CD8-positive, alpha-beta memory T cell (primary cell): Measurements from ENCODE around the gene CD47. TPM values are rescaled to one million over a fixed set of nuclear protein-coding genes. Genes with fewer than 3 reads are reported as not detected.

Experiments used
- CTCF ChIA-PET: fragments of 350-600 bp; sonication (Branson Sonifier 250); formaldehyde crosslinking; loops from one replicate; lab custom pipeline; 2021; ENCODE audit warnings: antibody characterized with exemption; lab: Charles Lee
- POLR2A ChIA-PET: fragments of 350-600 bp; sonication (Branson Sonifier 250); formaldehyde crosslinking; loops from one replicate; lab custom pipeline; 2021; ENCODE audit warnings: antibody characterized with exemption; lab: Charles Lee
- DNase-seq, 5 donors: peaks; one replicate each; pipeline versions ENCODE4 v3.0.0 to v3.0.0-alpha.2; 2020 to 2022; ENCODE audit warnings: mixed read lengths in 1 of 5
- H3K27ac ChIP-seq: one replicate; pipeline ENCODE4 v1.7.0; 2013; ENCODE audit warnings: low read depth, mild to moderate bottlenecking, low read length, moderate library complexity
- H3K27me3 ChIP-seq: 2 replicates; pipeline ENCODE4 v1.7.0; 2013; ENCODE audit warnings: low read length, mild to moderate bottlenecking; ENCODE audit not compliant: insufficient read depth, poor library complexity, severe bottlenecking
- H3K36me3 ChIP-seq: 2 replicates; pipeline ENCODE4 v1.7.0; 2013; ENCODE audit warnings: mild to moderate bottlenecking, low read length, moderate library complexity; ENCODE audit not compliant: insufficient read depth
- H3K4me1 ChIP-seq: 2 replicates; pipeline ENCODE4 v1.7.0; 2013; ENCODE audit warnings: mild to moderate bottlenecking, low read length, moderate library complexity; ENCODE audit not compliant: insufficient read depth
- H3K4me3 ChIP-seq: 2 replicates; pipeline ENCODE4 v1.7.0; 2013; ENCODE audit warnings: mild to moderate bottlenecking, low read length
- H3K9me3 ChIP-seq: 2 replicates; pipeline ENCODE4 v1.7.0; 2013; ENCODE audit warnings: mild to moderate bottlenecking, low read length
- H3K27ac Mint-ChIP-seq, 8 donors: one replicate each; pipeline ENCODE4 v1.8.0; 2020 to 2021; ENCODE audit warnings: mixed read lengths in 8 of 8, mild to moderate bottlenecking in 6 of 8, inconsistent platforms in 3 of 8, moderate library complexity in 3 of 8
- H3K27me3 Mint-ChIP-seq, 2 donors: one replicate each; pipeline ENCODE4 v1.8.0; 2020 to 2021; ENCODE audit warnings: mixed read lengths in 2 of 2, mild to moderate bottlenecking in 1 of 2, moderate library complexity in 1 of 2
- H3K36me3 Mint-ChIP-seq, 3 donors: one replicate each; pipeline ENCODE4 v1.8.0; 2020 to 2021; ENCODE audit warnings: mixed read lengths in 3 of 3, inconsistent platforms in 1 of 3, mild to moderate bottlenecking in 1 of 3
- H3K4me1 Mint-ChIP-seq, 3 donors: one replicate each; pipeline ENCODE4 v1.8.0; 2020 to 2021; ENCODE audit warnings: mixed read lengths in 3 of 3, inconsistent platforms in 1 of 3, mild to moderate bottlenecking in 1 of 3
- H3K4me3 Mint-ChIP-seq, 7 donors: one replicate each; pipeline ENCODE4 v1.8.0; 2020 to 2021; ENCODE audit warnings: mixed read lengths in 7 of 7, mild to moderate bottlenecking in 6 of 7, moderate library complexity in 4 of 7, inconsistent platforms in 2 of 7
- H3K9me3 Mint-ChIP-seq, 5 donors: one replicate each; pipeline ENCODE4 v1.8.0; 2020 to 2022; ENCODE audit warnings: mixed read lengths in 5 of 5, mild to moderate bottlenecking in 3 of 5, moderate library complexity in 2 of 5, inconsistent platforms in 1 of 5
- polyA plus RNA-seq: library from polyadenylated mRNA; unstranded; fragments of 300-500 nt; fragmentation: Illumina TruSeq; gene quantifications from one replicate; pipeline ENCODE4 v1.2.3, GENCODE V29; 2021
- total RNA-seq, 2 experiments: library from RNA; stranded (reverse); gene quantifications; one replicate each; pipeline ENCODE4 v1.2.3, GENCODE V29; 2021

Gene CD47
- total and polyA plus RNA-seq, 3 experiments from 2014 or later = 126 to 232 (median 131) TPM

DNA sequence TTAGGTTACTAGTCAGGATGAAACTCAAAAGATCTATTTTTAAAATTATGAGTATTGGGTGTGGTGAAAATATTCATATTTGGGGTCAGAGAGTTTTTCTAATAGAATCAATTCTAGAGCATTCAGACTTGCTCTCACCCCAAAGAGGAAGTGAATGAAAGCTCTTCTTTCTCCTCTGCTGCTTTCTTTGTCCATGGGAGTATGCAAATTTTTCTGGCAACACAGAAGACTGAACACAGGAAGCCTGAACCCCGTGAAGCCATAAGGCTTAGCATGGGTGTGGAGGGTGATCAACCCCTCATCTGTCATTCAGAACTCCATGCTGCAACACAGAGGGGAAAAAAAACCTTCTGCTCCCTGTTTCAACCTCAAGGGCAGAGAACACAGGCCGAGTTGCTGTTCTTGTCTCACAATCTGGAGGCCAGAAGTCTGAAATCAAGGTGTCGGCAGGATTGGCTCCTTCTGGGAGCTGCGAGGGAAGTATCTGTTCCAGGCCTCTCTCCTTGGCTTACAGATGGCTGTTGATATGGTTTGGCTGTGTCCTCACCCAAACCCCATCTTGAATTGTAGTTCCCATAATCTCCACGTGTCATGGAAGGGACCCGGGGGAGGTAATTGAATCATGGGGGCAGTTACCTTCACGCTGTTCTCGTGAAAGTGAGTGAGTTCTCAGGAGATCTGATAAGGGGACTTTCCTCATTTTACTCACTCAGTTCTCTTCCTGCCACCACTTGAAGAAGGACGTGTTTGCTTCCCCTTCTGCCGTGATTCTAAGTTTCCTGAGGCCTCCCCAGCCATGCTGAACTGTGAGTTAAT lies 33.7 kb upstream of the CD47 start:
- no peaks in the 10 kb centered on the region for H3K9me3 ChIP-seq
- H3K9me3 Mint-ChIP-seq = peaks cover 0 to under 1% (median 0%) of the 10 kb centered on the region in 5 donors
- H3K4me1 ChIP-seq = peaks cover 73% of the 10 kb centered on the region
- POLR2A ChIA-PET = interaction anchor here (0.6 to 3.1 kb wide), 4 partner anchors 32 to 98 kb away, joined by 3 to 22 read pairs (median 12); partner anchors contain the start of genes CD47 and IFT57
- peaks cover 59 to 69% (median 66%) of the 10 kb centered on the region in 3 donors for H3K4me1 Mint-ChIP-seq
- peak overlapping the region; percentile 80 to 94 (median 90) for H3K4me3 Mint-ChIP-seq
- H3K36me3 ChIP-seq = no peaks in the 10 kb centered on the region
- CTCF ChIA-PET = interaction anchor here (0.9 to 4.1 kb wide), 4 partner anchors 10 to 186 kb away, joined by 3 to 21 read pairs (median 4); partner anchors contain the start of gene IFT57
- peak; percentile 24 to 76 (median 68) for DNase-seq
- H3K27ac Mint-ChIP-seq = peak overlapping the region; percentile 95 to 99 (median 98)
- H3K27ac ChIP-seq = peak overlapping the region; percentile 75
- H3K27me3 ChIP-seq = no peaks in the 10 kb centered on the region
- H3K36me3 Mint-ChIP-seq = peaks cover 7 to 15% (median 8%) of the 10 kb centered on the region in 3 donors
- no peaks in the 10 kb centered on the region for H3K27me3 Mint-ChIP-seq
- peak overlapping the region; percentile 58 for H3K4me3 ChIP-seq

DNA sequence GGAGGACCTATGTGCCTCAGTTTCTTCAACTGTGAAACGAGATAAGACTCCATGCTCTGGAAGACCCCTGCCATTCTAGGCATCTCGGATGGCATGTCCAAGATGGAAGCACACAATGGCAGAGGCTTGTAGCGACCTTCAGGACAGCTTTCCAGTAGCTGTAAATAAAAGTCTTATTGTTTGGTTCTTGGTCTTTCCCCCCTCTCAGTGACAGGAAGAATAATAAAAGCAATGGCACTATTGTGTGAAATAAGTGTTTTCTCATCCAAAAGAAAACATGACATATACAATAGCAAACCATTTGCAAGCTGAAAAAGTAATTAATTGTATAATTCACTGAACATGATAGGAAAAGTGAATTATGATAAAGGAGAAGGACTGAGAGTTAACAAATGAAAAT lies 32.5 kb upstream of the CD47 start:
- peaks cover 62% of the 10 kb centered on the region for H3K4me1 ChIP-seq
- no peaks in the 10 kb centered on the region for H3K27me3 ChIP-seq
- Mint-ChIP-seq H3K4me3 (peak overlapping the region in 1 of 7 donors; percentile 75), H3K4me1 (peaks cover 49 to 59% (median 56%) of the 10 kb centered on the region in 3 donors), H3K36me3 (peaks cover 3 to 4% (median 4%) of the 10 kb centered on the region in 3 donors), H3K9me3 (peaks cover 0 to 2% (median 0%) of the 10 kb centered on the region in 5 donors), H3K27me3 (no peaks in the 10 kb centered on the region), H3K27ac (peak overlapping the region in 5 of 8 donors; percentile 43 to 98 (median 52))
- no peak overlapping the region for H3K4me3 ChIP-seq
- POLR2A ChIA-PET = no interaction called here
- DNase-seq = no peak
- no peak overlapping the region for H3K27ac ChIP-seq
- no peaks in the 10 kb centered on the region for H3K36me3 ChIP-seq
- no peaks in the 10 kb centered on the region for H3K9me3 ChIP-seq
- CTCF ChIA-PET = interaction anchor here (1.4 to 1.7 kb wide), 2 partner anchors 11 to 43 kb away, joined by 3 to 4 read pairs; no protein-coding TSS in a partner anchor

DNA sequence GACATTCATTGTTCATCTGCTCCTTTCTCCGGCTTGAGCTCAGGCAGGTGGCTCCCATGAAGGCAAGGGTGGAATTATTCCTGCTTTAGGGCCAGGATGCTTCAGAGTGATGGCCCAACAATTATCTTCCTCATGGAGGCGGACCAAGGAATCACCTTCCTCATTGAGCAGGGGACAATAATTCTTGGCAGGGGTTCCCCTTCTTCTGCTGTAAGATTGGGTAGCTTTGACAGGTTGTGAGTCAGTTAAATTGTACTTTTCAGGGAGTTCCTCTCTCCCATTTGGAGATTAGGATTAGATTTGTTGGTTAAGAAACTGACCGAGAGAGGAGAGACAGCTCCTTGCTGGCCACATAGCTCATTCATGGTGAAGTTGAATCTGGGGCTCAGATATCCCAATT lies 31.4 kb upstream of the CD47 start:
- H3K27ac Mint-ChIP-seq = peak overlapping the region in 4 of 8 donors; percentile 19 to 78 (median 46)
- no peak overlapping the region for H3K27ac ChIP-seq
- CTCF ChIA-PET = interaction anchor here (1.0 to 1.3 kb wide), 2 partner anchors 25 to 285 kb away, joined by 3 to 5 read pairs; no protein-coding TSS in a partner anchor
- H3K27me3 ChIP-seq = no peaks in the 10 kb centered on the region
- peaks cover 0 to 2% (median 0%) of the 10 kb centered on the region in 5 donors for H3K9me3 Mint-ChIP-seq
- H3K9me3 ChIP-seq = no peaks in the 10 kb centered on the region
- no peaks in the 10 kb centered on the region for H3K27me3 Mint-ChIP-seq
- H3K4me3 Mint-ChIP-seq = peak overlapping the region in 1 of 7 donors; percentile 54
- DNase-seq = no peak
- H3K36me3 Mint-ChIP-seq = peaks cover 0 to 2% (median 0%) of the 10 kb centered on the region in 3 donors
- no peak overlapping the region for H3K4me3 ChIP-seq
- POLR2A ChIA-PET = interaction anchor here (0.5 kb wide), 1 partner anchor 69 kb away, joined by 5 read pairs; no protein-coding TSS in a partner anchor
- no peaks in the 10 kb centered on the region for H3K36me3 ChIP-seq
- H3K4me1 Mint-ChIP-seq = peaks cover 40 to 49% (median 45%) of the 10 kb centered on the region in 3 donors
- H3K4me1 ChIP-seq = peaks cover 51% of the 10 kb centered on the region

DNA sequence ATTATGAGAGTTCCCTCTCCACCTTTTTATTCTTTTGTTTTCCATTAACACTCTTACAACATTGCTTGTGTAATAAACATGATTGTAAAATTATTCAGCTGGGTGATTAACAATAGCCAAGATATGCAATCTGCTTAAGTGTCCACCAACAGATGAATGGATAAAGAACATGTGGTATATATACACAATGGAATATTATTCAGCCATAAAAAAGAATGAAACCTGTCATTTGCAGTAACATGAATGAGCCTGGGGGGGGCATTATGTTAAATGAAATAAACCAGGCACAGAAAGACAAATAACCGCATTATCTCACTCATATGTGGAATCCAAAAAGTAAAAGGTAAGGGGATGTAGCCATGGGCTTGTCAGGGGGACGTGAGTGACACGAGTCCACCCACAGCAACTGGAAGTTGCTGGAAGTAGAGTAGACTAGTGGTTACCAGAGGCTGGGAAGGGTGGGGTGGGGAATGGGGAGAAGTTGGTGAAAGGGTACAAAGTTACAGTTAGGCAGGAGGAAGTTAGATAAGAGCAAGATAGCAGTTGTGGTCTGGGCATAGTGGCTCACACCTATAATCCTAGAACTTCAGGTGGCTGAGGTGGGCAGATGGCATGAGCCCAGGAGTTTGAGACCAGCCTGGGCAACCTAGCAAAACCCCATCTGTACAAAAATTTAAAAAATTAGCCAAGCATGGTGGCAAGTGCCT lies 28.7 kb upstream of the CD47 start:
- Mint-ChIP-seq H3K36me3 (no peaks in the 10 kb centered on the region), H3K27ac (peak overlapping the region in 2 of 8 donors; percentile 8 to 76), H3K27me3 (no peaks in the 10 kb centered on the region), H3K4me3 (no peak overlapping the region), H3K9me3 (peaks cover 0 to 2% (median 0%) of the 10 kb centered on the region in 5 donors), H3K4me1 (peaks cover 20 to 25% (median 20%) of the 10 kb centered on the region in 3 donors)
- ChIA-PET CTCF (no interaction called here), POLR2A (no interaction called here)
- Histone ChIP-seq H3K4me1 (peaks cover 24% of the 10 kb centered on the region), H3K27me3 (no peaks in the 10 kb centered on the region), H3K4me3 (no peak overlapping the region), H3K27ac (no peak overlapping the region), H3K36me3 (no peaks in the 10 kb centered on the region), H3K9me3 (no peaks in the 10 kb centered on the region)
- no peak for DNase-seq

DNA sequence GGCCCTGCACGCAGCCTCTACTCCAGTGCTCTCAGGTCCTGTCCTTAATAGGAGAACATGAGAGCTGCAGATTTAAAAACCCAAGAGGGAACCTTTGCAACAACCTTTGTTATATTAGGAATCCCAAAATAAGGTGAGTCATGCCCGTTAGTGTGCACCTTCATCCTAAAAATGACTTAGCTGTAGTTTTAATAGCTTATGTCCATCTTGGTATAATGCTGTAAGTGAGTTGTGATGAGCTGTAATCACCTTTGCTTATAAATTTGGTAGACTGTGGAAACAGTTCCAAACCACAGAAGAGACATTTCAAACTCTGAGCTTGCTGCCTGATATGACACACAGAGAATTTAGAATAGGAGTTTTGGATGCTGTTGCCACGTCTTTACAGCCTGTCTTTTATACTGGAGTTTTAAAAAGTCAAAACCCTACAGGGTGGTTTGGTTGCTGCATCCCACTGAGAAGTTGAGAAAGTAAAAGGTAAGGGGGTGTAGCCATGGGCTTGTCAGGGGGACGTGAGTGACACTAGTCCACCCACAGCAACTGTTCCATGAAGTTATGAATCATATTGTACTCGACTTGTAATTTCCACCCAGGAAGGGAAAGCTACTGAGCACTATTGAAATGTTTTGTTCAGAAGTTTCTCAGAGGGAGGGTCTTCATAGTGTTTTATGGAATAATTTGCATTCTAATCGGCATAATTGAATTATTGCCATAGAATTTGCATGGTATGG lies 27.4 kb upstream of the CD47 start:
- Histone ChIP-seq H3K27ac (no peak overlapping the region), H3K4me1 (peaks cover 10% of the 10 kb centered on the region), H3K27me3 (no peaks in the 10 kb centered on the region), H3K9me3 (no peaks in the 10 kb centered on the region), H3K36me3 (no peaks in the 10 kb centered on the region), H3K4me3 (no peak overlapping the region)
- H3K9me3 Mint-ChIP-seq = peaks cover 0 to 2% (median 0%) of the 10 kb centered on the region in 5 donors
- no peak overlapping the region for H3K4me3 Mint-ChIP-seq
- ChIA-PET POLR2A (no interaction called here), CTCF (no interaction called here)
- no peaks in the 10 kb centered on the region for H3K27me3 Mint-ChIP-seq
- peaks cover 6 to 12% (median 7%) of the 10 kb centered on the region in 3 donors for H3K4me1 Mint-ChIP-seq
- no peak for DNase-seq
- H3K36me3 Mint-ChIP-seq = no peaks in the 10 kb centered on the region
- H3K27ac Mint-ChIP-seq = peak overlapping the region in 2 of 8 donors; percentile 27 to 60

DNA sequence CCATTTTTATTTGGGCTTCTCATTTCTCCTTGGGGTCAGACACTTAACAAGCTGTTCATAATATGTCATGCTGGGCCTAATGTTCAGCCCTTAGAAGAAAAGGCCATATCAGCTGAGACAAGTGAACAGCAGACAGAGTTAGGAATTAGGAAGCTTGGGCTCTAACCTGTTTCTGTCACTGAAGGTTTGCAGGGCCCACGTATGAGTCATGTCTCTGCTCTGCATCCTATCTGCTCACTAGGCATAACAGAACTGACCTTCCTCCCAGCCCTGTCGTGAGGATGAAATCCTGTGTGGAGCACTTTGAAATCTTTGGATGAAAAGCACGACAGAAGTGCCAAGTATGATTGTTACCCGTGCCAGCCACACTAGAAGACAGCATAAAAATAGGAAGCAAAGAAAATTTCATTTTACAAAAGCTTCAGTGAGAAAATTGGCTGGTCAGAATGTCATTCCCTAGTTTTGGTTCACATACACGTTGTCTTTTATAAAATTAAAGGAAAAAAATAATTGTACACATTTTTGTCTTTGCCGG lies 26.5 kb upstream of the CD47 start:
- H3K36me3 ChIP-seq = no peaks in the 10 kb centered on the region
- ChIA-PET POLR2A (no interaction called here), CTCF (no interaction called here)
- Mint-ChIP-seq H3K9me3 (peaks cover 0 to 2% (median 0%) of the 10 kb centered on the region in 5 donors), H3K27me3 (no peaks in the 10 kb centered on the region), H3K27ac (no peak overlapping the region), H3K4me3 (no peak overlapping the region), H3K4me1 (peaks cover 5 to 10% (median 6%) of the 10 kb centered on the region in 3 donors), H3K36me3 (no peaks in the 10 kb centered on the region)
- H3K9me3 ChIP-seq = no peaks in the 10 kb centered on the region
- no peak overlapping the region for H3K27ac ChIP-seq
- no peaks in the 10 kb centered on the region for H3K27me3 ChIP-seq
- no peak for DNase-seq
- peaks cover 10% of the 10 kb centered on the region for H3K4me1 ChIP-seq
- no peak overlapping the region for H3K4me3 ChIP-seq

DNA sequence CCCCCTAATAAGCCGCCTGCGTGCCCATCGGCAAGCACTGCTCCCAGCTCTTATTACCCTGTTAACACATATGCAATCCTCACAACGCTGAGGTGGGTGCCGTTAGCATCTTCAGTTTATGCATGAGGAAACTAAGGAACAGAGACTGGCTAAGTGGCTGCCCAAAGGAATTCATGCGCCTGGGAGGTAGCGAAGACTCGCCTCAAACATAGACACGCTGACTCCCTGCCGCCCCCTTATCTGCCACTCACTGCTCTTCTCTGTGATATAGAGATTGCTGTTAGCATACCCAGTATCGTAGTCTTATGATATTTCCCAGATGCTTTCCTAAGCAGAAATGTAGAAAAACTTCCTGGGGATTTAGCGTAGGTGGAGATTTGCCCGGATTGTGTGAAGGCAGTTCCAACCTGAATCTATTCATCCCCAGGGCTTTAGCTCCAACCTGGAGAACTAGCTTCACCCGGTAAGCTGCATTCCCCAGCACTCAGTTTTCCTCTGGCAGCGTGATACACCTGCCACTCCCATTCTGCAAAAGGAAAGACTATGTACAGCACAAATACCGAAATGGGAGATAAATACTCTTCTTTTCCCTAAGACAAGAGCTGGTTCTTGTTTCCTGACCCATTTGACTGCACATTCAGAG lies 23.7 kb upstream of the CD47 start:
- Histone ChIP-seq H3K4me3 (no peak overlapping the region), H3K27me3 (no peaks in the 10 kb centered on the region), H3K4me1 (peaks cover 1% of the 10 kb centered on the region), H3K9me3 (no peaks in the 10 kb centered on the region), H3K36me3 (no peaks in the 10 kb centered on the region), H3K27ac (no peak overlapping the region)
- CTCF ChIA-PET = no interaction called here
- Mint-ChIP-seq H3K4me1 (peaks cover 1 to 3% (median 2%) of the 10 kb centered on the region in 3 donors), H3K27ac (no peak overlapping the region), H3K4me3 (no peak overlapping the region), H3K27me3 (no peaks in the 10 kb centered on the region), H3K36me3 (no peaks in the 10 kb centered on the region), H3K9me3 (peaks cover 0 to 1% (median 0%) of the 10 kb centered on the region in 5 donors)
- no peak for DNase-seq
- POLR2A ChIA-PET = interaction anchor here (0.7 kb wide), 1 partner anchor 340 kb away, joined by 3 read pairs; no protein-coding TSS in a partner anchor
